Coronary artery (tissue), 2 donors: ENCODE data around the gene MTSS2.
A peak's percentile ranks its signal among the peaks of the same experiment; 100 is the strongest.

Experiments
- DNase-seq: peaks from one replicate; pipeline ENCODE4 v3.0.0-alpha.2; 2017; ENCODE audit warnings: low spot score
- H3K27ac ChIP-seq, 2 donors: fragments of 200-600 bp; sonication (generic); one replicate each; pipeline ENCODE4 v1.5.1; 2016 to 2019
- H3K4me3 ChIP-seq: fragments of 200-600 bp; sonication (generic); 2 replicates; pipeline ENCODE4 v1.5.1; 2016; ENCODE audit warnings: mild to moderate bottlenecking, moderate library complexity
- CTCF ChIP-seq: fragments of 200-600 bp; sonication (generic); IDR thresholded peaks from one replicate; pipeline ENCODE4 v1.5.1; 2019; ENCODE audit warnings: antibody characterized with exemption

MTSS2 gene

GRCh38 chr16:70681382-70682238 is 4.2 kb downstream of the MTSS2 start:
- TF ChIP-seq CTCF = no peak
- no peak for DNase-seq
- peak overlapping the region; percentile 37 for H3K4me3 ChIP-seq
- peak overlapping the region; percentile 86 to 100 for H3K27ac ChIP-seq

- peak overlapping the region; percentile 86 to 100 for H3K27ac ChIP-seq
- no peak for TF ChIP-seq CTCF
Measured at GRCh38 chr16:70680495-70681381, 5.1 kb downstream of the MTSS2 start.

DNA sequence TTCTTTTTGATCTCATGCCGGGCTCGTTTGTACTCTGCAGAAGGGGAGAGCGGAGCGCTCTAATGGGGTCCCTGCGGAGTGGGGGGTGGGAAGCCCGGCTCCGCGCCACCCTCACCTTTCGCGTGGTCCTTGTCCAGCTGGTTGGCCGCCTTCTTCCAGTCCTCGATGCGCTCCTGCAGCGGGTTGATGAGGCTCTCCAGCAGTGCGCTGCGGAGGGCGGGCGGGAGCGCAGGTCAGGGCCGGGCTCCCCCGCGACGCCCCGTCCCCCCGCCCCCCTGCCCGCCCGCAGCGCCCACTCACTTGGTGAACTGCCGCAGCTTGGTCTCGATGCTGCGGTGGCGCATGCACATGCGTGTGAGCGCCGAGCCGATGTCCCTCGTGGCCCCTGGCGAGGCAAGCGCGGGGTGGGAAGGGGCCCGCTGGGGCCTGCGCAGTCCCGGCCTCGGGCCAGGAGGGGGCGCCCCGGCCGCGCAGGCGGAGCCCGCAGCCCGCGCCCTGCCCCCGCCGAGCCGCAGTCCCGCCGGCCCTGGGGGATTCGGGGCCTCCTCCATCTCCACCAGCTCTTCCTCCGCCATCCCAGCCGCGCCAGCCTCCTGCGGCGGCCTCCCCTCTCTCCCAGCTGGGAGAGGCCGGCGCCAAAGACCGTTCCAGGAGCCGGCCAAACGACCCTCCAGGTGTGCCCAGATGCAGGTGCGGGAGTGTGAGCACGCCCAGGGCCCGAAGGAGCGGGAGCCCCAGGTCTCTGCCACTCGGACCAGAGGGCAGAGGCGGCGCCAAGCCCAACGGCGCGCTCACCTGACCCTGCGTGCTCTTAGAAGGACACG is 6.0 kb downstream of the MTSS2 start:
- peak; percentile 44 for TF ChIP-seq CTCF
- H3K27ac ChIP-seq = peak overlapping the region; percentile 86 to 100
- no peak for DNase-seq
- peak overlapping the region; percentile 19 for H3K4me3 ChIP-seq

More at GRCh38 chr16:70680495-70681381, 5.1 kb downstream of the MTSS2 start:
- peak overlapping the region; percentile 37 for H3K4me3 ChIP-seq
- no peak for DNase-seq

DNA sequence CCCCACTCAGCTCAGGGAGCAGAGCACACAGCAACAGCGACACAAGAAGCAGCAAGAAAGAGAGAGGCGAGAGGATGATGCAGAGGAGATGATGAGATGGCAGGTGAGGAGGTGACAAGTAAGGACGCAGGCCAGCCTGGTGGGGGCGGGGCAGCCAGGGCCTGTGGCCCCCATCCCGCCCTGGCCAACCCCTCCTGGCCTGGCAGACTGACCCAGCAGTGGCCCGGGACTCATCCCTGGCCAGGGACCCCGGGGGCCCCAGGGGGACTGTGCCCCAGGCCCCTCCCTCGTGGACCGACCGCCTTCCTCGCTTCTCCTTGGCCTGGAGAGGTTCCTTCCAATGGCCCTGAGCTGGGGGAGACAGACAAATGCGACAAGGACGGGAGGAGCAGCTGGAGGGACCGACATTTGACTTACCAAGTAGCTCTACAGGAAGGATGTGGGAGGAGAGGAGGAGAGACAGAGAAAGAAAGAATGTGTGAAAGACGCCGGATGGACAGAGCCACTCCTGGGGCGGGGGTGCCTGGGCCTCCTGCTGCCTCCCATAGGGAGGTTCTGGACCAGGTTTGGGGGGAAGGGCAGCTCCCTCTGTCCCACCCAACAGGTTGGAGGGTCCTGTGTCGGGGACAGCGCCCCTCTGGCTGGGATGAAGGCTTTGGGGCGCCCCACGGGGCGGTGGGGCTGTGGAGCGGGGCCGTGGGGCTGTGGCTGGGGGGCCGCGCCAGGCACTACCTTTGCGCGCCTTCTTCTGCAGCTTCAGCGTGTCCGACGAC is 6.8 kb downstream of the MTSS2 start:
- Histone ChIP-seq H3K4me3 (no peak overlapping the region), H3K27ac (peak overlapping the region; percentile 26 to 37)
- TF ChIP-seq CTCF = no peak
- no peak for DNase-seq

DNA sequence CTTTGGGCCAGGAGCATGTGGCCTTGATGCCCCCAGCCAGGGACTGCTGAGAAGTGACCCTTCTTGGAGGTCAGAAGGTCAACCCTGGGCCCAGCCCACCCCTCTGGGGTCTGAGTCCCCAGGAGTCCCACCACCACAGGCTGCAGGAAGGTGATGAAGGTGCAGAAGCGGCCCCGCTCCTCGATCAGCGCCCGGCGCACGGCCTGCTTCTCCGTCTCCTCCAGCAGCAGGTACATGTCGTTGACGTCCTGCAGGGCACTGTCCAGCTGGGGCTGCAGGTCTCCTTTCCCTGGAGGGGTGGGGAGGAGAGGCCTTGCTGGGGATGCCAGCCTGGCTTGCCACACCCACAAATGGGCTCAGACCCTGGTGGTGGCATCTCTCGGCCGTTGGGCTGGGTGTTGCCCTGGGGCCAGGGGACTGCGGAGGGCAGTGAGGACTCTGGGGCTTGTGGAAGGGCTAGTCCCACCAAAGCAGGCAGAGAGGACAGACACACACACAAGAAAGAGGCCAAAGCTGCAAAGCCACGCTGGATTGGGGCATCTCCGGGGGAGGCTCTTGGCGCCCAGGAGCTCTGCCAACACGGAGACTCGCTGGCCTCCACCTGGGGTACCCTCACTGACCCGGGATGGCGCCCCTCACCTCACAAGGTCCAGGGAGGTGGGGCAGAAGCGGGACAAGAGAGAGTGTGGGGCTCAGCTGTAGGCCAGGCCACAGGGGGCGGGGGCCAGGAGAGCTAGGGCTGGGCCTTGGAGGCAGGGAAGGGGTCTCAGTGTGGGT is 7.5 kb downstream of the MTSS2 start:
- peak overlapping the region in 1 of 2 donors; percentile 26 for H3K27ac ChIP-seq
- H3K4me3 ChIP-seq = no peak overlapping the region
- TF ChIP-seq CTCF = no peak
- no peak for DNase-seq
